Stimulated activated CD8-positive, alpha-beta memory T cell treated with anti-CD3 and anti-CD28 coated beads, Interleukin-7, amount 100 ng/mL, for 4 hours (primary cell): ENCODE data around the gene FLVCR1.

ENCODE experiments used
- DNase-seq, 2 donors: peaks; one replicate each; pipeline ENCODE4 v3.0.0-alpha.2; 2020; ENCODE audit warnings: low read depth in 2 of 2

The FLVCR1 gene

GRCh38 chr1:212945463-212946160 is 87.5 kb downstream of the FLVCR1 start:
- DNase-seq, result no peak

- DNase-seq, result no peak
Measured at GRCh38 chr1:212946872-212947271, 88.8 kb downstream of the FLVCR1 start.
